ENCODE measurements around the gene DSTN.

The DSTN gene

GRCh38 chr20:17612287-17612991 lies 42.6 kb downstream of the DSTN start:
- DNase-seq (ENCODE audit: low read depth in 2 of 2) = peak; percentile 19 to 24

- no peak for DNase-seq (ENCODE audit: low read depth in 2 of 2)
Measured at GRCh38 chr20:17612992-17613327, 43.1 kb downstream of the DSTN start.

DNA sequence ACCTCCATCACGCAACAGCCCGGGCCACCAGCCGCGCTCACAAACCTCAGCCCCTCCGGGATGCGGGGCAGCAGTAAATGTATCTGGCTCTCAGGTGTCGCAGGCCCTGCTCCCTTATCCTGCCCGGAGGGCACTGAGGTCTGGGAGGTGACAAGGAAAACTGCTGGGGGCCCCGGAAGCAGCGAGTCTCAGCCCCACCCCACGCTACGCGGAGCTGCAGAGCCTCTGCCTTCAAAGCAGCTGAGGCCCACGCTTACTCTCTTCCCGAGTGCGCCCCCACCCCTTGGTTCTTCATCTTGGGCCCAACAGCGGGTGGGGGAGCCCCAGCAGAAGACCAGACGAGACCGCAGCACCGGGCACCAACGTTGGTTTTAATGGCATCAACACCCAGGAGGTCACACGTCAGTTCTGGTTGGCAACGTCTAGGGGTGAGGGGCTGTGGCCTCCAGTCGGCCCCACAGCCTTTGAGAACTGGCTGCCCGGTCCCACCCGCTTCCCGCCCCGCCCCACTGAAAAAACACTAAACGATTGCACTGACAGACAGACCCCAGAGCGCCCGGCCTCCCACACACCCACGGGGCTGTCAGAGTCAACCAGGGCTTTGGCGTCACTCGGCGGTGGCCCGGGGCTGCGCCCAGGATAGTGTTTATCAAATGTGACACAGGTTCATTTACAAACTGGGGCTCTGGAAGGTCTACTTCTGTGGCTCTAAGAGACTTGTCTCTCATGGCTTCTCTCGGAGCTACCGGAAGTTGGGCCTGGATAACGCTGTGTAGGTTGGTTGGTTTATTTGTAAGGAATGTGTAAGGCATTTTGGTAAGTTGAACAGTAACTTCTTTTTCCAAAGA lies 43.7 kb downstream of the DSTN start:
- DNase-seq (ENCODE audit: low read depth in 2 of 2) = no peak

DNA sequence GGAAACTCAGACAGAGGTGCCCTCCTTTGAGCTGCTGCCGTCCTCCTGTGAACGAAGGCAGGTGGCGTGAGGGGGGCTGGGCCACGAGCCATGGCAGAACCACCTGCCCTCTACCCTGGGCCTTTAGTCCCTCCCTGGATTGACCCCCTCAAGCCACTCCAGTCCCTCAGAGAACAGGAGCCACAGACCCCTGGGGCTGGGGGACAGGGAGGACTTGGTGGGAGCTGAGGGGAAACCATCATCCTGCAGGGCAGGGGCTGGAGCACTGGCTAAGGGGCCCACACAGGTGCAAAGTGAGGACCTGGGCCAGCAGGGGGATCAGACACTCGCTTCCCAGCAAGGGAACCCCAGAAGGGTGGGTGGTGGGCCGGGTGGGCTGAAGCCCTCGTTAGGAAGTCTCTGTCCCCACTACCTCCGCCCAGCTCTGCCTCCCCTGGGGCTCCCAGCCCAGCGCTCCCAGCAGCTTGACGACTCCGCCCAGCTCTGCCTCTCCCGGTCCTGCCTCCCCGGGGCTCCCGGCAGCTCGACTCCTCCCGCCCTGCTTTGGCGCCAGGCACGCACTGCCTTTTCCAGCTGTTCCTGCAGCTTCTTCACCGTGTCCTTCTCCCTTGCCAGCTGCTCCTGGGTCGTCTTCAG lies 44.4 kb downstream of the DSTN start:
- DNase-seq (ENCODE audit: low read depth in 2 of 2) = no peak

DNA sequence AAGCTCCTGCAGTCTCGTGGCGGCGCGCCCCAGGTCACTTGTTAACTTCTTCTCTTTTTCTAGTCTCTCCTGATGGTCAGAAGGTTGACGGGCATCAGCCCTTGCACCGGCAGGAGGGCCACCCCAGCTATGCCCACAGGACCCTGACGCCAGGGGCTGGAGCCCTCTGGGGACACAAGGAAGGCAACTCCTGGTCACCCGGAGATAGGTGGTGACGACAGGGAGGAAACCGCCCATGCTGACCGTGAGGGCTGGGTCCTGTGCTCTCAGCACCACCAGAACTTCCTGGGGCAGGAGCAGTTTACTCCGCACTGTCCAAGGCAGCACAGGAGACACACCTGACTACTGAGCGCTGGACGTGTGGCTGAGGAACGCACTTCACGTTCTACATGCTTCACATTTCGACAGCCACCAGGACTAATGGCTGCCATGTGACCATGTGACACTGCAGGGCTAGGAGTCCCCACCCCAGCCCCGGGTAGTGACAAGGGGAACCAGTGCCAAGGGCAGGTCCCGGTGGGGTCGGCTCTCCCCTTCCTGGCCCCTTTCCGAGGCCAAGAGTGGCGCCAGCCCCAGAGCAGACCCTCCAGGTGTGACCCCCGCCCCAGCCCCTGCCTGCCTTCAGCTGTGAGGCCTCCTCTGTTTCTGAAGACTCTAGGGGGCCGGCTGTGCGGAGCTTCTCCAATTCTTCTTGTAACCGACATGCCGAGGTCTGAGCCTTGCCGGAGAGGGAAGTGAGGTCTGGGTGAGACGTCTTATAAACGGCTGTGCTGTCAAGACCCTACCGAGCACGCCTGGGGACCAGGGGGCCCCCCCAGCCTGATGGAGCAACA lies 45.2 kb downstream of the DSTN start:
- DNase-seq (ENCODE audit: low read depth in 2 of 2) = no peak

DNA sequence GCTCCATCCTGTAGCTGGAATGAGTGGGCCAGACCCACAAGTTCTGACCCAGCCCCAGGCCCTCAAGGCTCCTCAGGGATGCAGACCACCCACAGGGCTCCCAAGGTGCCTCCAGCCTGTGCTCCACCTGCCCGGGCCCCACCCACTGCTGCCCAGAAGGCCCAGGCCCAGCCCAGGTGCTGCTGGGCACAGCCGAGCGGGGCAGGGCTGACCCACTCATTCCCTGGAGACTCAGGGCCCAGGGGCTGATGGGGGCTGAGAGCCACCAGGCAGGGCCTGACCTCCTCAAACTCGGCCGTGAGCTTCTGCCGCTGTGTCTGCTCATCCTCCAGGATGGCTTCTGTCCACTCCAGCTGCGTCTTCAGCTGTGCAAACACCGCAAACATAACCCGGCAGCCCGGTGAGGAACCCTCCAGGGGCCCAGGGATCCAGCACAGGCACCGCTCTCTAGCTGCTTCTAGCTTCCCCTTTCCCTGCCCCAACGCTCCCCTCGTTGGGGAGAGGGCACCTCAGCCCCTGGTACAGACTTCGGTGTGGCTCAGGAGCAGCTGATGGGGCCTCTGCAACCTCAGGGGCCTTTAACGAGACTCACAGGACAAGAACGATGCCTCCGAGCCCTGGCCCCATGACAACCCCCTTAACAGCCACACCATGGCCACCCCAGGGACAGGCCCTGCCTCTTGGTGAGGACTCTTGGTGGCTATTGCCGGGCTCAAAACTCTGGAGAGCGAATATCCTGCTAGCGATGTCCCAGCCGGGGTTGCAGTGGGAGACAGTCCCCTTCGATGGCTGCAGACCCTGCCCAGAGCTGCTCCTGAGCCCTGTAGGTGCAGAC lies 46.0 kb downstream of the DSTN start:
- DNase-seq (ENCODE audit: low read depth in 2 of 2) = no peak

- DNase-seq (ENCODE audit: low read depth in 2 of 2) = no peak
Measured at GRCh38 chr20:17616480-17617211, 46.8 kb downstream of the DSTN start.

DNA sequence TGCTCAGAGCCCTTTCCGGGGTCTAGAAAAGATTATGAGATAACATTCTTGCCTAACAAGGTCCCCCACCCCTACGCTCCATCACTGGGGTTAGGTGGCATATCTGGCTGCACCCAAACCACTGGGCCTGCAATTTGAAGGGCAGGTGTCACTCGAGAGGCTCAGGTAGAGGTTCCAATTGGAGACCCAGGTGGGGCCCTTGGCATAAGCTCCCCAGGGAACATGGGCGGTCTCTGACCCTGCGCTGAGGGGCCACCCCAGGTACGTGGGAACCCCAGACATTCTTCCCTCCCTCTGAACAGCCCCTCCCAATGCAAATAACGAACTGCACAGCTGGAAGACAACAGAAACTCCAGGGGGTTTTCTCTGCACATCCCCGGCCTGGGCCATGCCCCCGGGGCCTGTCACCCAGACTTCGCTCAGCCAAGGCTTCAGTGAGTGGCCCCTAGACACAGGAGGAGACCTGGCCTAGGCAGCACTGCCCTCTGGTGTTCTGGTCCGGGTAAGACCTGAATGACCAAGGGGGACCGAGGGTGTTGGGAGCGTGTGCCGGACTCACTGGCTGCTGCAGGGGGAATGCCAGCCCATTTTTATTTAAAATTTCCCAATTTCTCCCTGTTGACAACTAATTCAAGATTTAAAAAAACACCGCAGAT lies 47.5 kb downstream of the DSTN start:
- peak in 1 of 2 donors; percentile 23 for DNase-seq (ENCODE audit: low read depth in 2 of 2)

DNA sequence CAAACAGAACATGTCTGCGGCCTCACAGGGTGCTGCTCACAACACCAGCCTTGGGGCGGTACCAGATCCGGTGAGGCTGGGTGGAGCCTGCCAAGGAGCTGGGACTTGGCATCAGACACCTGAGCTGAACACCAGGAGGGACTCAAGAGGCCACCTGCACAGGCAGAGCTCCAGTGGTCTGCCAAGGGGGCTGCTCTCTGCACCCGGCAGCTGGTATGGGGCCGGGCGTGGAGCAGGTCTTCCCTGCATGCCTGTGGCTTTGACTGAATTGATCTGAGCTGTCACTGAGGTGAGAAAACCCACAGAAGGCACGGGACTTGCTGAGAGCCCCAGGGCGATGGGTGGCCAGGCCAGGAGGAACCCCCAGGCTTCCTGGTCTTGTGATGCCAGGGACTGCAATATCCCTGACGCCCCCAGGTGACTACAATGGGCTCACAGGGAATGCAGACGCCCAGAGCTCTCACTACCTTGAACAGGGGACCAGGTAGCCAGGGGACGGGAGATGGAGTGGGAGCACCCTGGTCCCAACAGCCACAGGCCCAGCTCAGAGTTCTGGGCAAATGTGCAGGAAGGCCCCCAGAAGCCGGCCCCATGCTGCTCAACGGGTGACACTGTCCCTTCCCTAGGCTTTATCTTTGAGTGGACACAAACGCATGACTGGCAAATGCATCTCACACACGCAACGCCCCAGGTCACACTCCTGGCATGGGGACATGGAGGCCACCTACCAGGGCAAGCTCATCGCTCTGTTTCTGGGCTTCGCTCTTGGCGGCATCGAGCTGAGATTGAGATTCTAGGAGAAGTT lies 48.2 kb downstream of the DSTN start:
- no peak for DNase-seq (ENCODE audit: low read depth in 2 of 2)

GRCh38 chr20:17618673-17619013 lies 48.8 kb downstream of the DSTN start:
- no peak for DNase-seq (ENCODE audit: low read depth in 2 of 2)

DNA sequence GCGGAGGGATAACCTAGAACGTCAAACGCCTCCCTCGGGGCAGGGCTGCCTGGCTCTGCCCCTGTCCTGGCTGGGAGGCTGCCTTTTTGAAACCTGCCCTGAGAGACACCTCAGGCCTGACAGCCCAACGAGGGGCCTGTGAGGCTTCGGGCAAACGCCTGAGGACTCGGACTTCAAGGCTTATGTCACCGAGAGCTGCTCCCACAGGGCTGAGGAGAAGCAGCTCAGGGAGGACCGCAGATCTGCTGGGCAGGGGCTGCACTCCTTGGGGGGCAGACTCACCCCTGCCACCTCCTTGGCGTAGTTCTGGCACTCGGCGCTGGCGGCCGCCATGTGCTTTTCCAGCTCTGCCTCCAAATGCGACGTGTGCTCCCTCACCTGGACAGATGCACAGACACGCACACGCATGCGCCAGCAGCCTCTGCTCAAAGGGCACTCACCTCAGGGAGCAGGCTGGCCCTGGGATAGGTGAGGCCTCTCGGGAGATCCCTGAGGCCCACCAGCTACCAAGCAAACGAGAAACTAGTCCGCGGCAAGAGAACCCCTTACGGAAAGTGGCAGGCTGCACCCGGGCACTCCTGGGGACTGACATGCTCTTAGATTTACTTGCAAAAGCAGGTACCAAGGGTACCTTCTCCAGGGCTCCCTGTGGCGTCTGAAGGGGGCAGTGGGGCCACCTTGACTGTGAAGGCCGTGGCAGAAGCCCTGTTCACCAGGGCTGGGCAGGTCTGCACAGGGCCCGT lies 49.6 kb downstream of the DSTN start:
- no peak for DNase-seq (ENCODE audit: low read depth in 2 of 2)

GRCh38 chr20:17620371-17621228 lies 50.7 kb downstream of the DSTN start:
- no peak for DNase-seq (ENCODE audit: low read depth in 2 of 2)

DNA sequence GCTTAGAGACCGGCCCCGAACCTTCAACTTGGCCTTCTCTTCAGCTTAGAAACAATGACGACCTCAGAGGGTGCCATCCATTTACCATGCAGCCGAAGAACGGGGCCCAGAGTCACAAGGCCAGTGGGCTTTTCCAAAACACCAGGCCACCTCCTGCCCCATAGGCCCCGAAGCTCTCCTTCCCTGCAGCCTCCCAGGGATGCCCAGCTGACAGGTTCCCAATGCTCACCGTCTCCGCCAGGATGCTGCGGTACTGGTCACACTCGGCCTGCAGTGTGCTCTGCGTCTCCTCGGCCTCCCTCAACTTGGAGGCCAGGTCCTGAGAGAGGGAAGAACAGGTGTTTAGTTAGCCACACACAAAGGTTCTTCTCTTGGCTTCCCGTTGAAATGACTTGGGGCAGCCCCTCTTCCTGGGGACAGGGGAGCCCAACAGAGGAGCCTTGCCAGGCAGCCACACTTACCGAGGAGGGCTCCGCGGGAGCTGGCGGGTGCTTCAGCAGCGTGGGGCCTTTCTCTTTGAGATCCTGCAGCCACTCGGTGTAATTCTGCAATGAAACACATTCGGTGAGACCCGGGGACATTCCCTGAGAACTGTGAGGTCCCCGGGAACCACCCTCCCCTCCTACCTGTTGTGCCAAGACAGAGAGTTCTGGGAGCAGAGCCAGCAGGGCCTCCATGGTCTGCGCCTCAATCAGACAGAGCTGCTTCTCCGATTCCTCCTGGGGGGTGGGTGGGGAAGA lies 51.5 kb downstream of the DSTN start:
- no peak for DNase-seq (ENCODE audit: low read depth in 2 of 2)

DNA sequence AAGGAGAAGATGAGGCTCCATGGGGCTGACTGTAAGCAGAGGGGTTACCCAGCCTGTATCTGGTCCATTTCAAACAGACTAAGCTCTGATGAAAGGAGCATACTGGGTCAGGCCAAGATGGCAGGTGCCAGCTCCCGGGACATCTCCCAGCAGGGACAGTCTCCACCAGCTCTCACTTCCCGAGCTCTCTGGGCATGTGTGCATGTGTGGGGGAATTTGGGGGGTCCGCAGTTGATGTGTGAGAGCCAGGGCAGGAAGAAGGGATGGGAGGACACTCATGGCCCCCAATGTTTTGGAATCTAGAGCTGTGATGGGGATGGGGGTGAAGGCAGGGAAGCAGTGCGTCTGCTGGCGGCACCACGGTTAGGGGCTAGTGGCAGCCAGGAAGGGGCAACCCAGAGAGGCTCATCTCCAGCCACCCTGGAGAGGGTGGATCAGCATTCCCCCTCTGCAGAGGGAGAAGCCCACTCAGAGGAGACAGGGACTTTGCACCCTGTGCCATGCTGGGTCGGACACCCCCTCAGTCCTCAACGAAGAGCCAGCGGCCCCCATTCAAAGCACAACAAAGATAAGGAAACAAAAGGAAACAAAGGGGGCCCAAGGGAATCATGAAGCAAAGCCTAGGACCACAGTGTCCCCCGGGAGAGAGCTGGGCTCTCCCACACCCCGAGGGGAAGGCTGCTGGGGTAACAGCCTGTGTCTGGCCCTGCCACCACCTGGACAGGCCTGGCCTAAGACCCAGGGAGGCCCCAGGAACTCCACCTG lies 52.4 kb downstream of the DSTN start:
- no peak for DNase-seq (ENCODE audit: low read depth in 2 of 2)

GRCh38 chr20:17622851-17623508 lies 53.1 kb downstream of the DSTN start:
- no peak for DNase-seq (ENCODE audit: low read depth in 2 of 2)
